Activated naive CD4-positive, alpha-beta T cell treated with anti-CD3 and anti-CD28 coated beads, Interleukin-2, amount 50 U/mL, for 72 hours (primary cell): Measurements from ENCODE around the gene SLC25A25. TPM values are rescaled to one million over a fixed set of nuclear protein-coding genes. Genes with fewer than 3 reads are reported as not detected.
A peak's percentile ranks its signal among the peaks of the same experiment; 100 is the strongest.
"Not testable (repeated sequence)": the region's sequence is repeated elsewhere in the genome, so short reads cannot be mapped to it uniquely, and the experiment has no call there.

ENCODE experiments used
- ATAC-seq, 2 donors: fragments of 150-1000 bp; cut with Tn5 transposase; 2 replicates each; pipeline ENCODE4 v1.10.0; 2021; ENCODE audit warnings: mild to moderate bottlenecking in 2 of 2, moderate library complexity in 2 of 2
- DNase-seq, 2 donors: peaks; one replicate each; pipeline ENCODE4 v3.0.0; 2021 to 2022; ENCODE audit warnings: low spot score in 2 of 2
- H3K27ac Mint-ChIP-seq, 2 donors: one replicate each; pipeline ENCODE4 v1.8.0; 2022; ENCODE audit warnings: mild to moderate bottlenecking in 2 of 2, mixed read lengths in 2 of 2
- H3K36me3 Mint-ChIP-seq, 2 donors: one replicate each; pipeline ENCODE4 v1.8.0; 2022; ENCODE audit warnings: mixed read lengths in 2 of 2
- H3K9me3 Mint-ChIP-seq, 2 donors: one replicate each; pipeline ENCODE4 v1.8.0; 2022; ENCODE audit warnings: mixed read lengths in 2 of 2
- total RNA-seq, 2 donors: library from RNA; stranded (reverse); gene quantifications; one replicate each; pipeline ENCODE4 v1.2.3, GENCODE V29; 2022

Gene SLC25A25
- total RNA-seq, 2 donors from 2014 or later: 10.9 to 19.0 TPM

DNA sequence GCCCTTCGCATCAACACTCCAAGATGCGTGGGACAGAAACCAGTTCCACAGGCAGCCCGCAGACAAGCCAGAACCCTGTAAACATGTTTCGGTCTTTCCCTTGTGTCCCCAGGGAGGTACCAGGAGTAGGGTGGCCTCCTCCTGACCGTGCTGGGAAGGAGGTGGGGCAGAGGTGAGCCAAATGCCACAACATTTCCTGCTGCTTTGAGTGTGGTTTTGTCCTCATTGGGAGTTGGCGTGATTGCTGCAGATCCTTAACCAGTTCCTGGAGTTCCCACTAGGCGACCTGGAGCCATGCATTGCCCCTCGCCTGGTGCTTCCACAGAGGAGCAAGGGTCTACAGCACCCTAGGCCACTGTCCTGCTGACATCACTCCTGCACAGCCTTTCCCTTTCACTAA, 67.5 kb downstream of the SLC25A25 start:
- H3K9me3 Mint-ChIP-seq, H3K36me3 Mint-ChIP-seq, ATAC-seq, DNase-seq: not testable (repeated sequence)
- H3K27ac Mint-ChIP-seq: peak overlapping the region in 1 of 2 donors; percentile 13

DNA sequence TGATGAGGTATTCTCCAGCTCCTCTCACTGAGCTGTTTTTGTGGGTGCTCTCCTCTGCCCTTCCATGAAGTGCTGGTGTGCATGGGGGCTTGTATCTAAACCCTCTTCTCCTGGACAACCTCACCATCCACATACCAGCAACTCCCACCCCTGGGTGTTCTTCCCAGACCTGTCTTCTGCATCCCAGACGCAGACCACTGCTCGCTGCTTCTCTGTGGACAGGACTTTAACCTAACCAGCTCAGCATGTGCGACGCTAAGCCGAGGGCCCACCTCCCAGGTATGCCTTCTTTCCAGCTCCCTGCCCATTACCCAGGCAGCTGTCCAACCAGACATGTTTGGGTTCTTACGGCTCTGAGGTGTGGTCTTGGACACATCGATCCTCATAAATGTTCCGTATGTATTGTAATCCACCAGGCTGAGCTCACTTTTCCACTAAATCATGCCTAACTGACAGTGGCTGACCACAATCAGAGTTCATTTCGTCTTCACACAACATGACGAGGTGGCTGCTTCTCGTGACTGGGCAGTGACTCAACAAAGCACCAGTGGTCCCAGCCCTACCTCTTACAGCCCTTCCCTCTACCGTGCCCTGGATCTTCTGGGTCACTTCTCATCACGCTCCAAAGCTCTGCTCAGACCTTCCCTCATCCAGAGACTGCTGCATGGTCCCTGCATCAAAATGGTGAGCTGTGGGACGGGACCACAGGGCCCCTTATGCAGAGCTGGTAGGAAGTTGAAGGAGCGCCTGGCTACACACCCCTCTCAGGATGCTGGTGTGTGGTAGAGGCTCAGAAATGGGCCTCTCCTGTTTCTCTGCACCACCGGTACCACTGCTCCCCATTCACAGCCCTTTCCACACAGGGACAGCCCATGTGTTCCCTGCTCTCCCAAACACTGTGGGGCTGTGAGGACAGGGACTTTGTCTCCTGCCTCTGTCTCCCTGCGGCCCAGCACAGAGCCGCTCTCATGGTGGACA, 69.1 kb downstream of the SLC25A25 start:
- no peak overlapping the region for H3K27ac Mint-ChIP-seq
- no peak for ATAC-seq
- no peaks in the 10 kb centered on the region for H3K9me3 Mint-ChIP-seq
- H3K36me3 Mint-ChIP-seq: no peaks in the 10 kb centered on the region
- no peak for DNase-seq

DNA sequence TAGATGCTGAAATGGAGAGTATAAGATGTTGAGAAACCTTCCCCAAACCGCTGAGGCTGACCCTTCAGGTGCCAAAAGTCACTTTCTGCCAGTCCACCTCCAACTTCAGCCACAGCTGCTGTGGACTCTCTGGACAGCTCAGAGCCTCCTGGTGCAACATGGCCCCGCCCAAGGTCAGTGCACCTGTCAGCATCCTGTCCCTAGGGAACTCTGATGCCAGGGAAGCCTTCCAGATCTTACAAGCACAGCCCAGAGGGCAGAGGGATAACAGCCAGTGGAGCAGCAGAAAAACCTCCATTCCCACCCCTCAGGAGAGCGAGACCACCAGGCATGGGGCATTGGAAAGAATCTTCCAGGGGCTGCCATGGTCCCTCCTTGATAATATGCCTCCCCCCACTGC, 70.0 kb downstream of the SLC25A25 start:
- Mint-ChIP-seq H3K27ac (no peak overlapping the region), H3K9me3 (no peaks in the 10 kb centered on the region)

DNA sequence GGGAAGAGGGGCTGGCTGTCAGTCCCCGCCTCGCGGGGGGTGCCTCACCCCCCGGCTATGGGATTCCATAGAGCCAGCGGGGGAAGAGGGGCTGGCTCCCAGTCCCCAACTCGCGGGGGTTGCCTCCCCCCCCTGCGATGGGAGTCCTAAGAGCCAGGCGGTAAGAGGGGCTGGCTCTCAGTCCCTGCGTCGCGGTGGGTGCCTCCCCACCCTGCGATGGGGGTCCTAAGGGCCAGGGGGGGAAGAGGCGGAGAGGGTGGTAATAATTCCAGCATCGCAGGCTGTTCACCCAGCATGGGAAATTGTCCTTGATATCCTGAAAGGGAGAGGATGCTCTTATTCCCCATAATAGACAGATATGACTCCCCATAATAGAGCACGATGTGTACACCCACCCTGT, 71.6 kb downstream of the SLC25A25 start:
- DNase-seq (no peak), ATAC-seq (no peak)
- Mint-ChIP-seq H3K9me3 (no peaks in the 10 kb centered on the region), H3K27ac (no peak overlapping the region), H3K36me3 (no peaks in the 10 kb centered on the region)

More for the DNA sequence above, 70.0 kb downstream of the SLC25A25 start:
- no peaks in the 10 kb centered on the region for H3K36me3 Mint-ChIP-seq
- no peak for ATAC-seq
- no peak for DNase-seq

DNA sequence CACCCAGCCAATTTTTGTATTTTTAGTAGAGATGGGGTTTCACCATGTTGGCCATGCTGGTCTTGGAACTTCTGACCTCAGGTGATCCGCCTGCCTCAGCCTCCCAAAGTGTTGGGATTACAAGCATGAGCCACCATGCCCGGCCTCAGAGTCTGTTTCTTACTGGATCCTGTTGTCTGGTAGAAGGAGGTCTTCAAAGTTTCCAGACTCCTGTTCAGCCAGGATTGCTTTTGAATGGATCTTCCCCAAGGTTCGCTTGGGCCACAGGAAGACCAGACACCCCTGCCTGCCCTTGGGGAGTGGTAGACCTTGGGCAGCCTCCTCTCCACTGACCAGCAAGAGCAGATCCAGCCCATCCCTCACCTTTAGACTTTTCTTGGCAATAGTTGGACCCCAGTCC, 73.6 kb downstream of the SLC25A25 start:
- Mint-ChIP-seq H3K9me3 (no peaks in the 10 kb centered on the region), H3K36me3 (no peaks in the 10 kb centered on the region), H3K27ac (peak overlapping the region; percentile 6 to 95)
- ATAC-seq (no peak), DNase-seq (no peak)

DNA sequence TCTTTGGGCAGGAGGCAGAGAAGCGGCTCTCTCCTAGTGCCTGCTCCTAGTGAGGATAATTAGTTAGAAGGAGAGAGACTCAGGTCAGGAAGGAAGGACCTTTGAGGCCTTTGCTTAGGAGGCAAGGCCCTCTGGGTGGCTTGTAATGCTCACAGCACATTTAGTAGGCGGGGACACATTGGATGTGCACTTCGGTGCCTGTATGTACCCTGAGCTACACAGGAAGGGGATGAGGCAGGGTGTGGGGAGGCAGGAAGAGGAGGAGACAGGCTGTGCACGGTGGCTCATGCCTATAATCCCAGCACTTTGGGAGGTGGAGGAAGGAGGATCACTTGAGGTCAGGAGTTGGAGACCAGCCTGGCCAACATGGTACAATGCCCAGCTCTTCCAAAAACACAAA, 74.0 kb downstream of the SLC25A25 start:
- peak overlapping the region; percentile 6 to 95 for H3K27ac Mint-ChIP-seq
- no peaks in the 10 kb centered on the region for H3K36me3 Mint-ChIP-seq
- DNase-seq (no peak), ATAC-seq (peak in 1 of 2 donors; percentile 46)
- no peaks in the 10 kb centered on the region for H3K9me3 Mint-ChIP-seq

DNA sequence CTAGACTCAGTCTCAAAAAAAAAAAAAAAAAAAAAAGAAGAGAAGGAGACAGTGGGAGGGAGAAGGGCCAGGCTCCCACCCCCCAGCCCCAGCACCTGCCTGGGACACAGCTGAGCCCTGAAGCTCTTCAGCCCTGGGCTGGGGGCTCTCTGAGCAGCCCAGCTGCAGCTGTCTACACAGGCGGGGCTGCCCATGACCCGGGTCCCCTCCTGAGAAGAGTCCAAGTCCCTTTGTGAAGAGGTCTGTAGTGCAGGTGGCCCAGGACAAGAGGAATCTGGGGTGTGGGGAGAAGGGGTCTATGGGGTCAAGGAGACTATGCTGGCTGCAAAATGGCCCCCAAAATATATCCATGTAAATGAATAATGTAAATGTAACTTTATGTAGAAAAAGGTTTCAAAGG, 74.6 kb downstream of the SLC25A25 start:
- Mint-ChIP-seq H3K9me3 (no peaks in the 10 kb centered on the region), H3K36me3 (no peaks in the 10 kb centered on the region), H3K27ac (no peak overlapping the region)
- DNase-seq (no peak), ATAC-seq (no peak)

DNA sequence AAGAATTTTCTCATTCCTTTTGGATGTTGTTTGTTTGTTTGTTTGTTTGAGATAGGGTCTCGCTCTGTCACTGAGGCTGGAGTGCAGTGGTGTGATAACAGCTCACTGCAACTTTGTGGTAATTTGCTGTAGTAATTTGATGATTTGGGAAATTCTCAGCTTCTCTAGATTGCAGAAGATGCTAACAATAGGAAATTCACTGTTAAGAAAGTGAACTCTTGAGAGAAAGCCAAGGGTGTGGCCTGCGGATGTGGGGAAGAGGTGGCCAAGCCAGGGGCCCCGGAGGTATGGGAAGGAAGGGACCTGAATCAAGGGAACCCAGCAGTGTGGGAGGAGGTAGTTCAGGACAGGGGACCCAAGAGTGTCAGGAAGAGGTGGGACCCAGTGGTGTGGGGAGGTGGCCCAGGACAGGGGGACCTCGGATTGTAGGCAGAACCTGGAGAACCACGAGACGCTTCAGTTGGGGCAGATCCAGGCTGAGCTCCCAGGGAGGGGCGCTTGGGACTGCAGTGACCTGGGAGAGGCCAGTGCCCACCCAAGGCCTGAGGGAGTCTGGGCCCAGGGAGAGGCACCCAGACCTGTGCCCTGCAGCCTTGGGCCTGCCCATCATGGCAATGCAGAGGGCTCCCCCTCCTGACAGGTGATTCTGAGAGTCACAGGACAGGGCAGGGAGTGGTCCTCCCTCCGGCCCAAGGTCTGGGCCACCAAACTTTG, 75.7 kb downstream of the SLC25A25 start:
- DNase-seq (no peak), ATAC-seq (no peak)
- H3K27ac Mint-ChIP-seq: peak overlapping the region in 1 of 2 donors; percentile 52
- no peaks in the 10 kb centered on the region for H3K9me3 Mint-ChIP-seq
- no peaks in the 10 kb centered on the region for H3K36me3 Mint-ChIP-seq

DNA sequence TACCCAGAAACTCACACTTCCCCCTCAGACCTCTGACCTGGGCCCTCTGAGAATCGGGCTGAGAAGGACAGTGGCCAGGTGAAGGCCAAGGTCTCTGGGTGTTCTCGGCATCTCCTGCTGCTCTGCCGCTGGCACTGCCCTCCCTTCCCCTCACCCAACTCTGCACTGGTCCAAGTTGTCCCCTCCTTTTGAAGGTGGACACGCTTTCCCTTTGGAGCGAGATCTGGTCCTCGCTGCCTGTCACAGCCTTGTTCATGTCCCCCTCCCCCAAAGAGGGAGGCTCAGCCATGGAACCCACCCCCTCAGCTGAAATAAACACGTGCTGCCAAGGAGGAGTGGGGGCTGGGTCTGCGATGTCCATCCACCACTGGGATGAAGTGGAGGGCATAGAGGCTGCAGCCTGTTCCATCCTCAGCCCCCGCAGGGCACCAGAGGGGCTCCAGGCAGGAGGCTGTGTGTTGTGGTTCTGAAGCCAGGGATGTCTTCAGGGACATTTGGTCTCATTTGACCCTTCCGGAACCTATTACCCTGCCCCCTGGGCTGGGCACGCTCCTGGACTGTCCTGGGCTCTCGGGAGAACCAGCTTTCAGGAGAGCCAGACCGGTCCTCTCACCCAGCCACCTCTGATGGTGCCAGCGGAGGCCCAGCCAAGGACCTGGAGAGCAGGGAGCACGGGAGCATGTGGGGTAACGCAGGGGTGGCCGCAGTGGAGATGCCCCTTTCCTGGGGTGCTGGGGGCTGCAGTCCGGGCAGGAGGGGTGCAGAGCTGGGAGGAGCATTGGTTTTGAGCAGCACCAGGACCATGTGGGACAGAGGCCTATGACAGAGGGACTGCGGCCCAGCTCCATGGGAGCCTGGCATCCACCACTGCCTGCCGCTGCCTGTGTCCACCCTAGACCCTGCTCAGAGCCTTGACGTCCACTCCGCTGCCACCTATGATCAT, 76.5 kb downstream of the SLC25A25 start:
- no peak for DNase-seq
- no peaks in the 10 kb centered on the region for H3K9me3 Mint-ChIP-seq
- no peak overlapping the region for H3K27ac Mint-ChIP-seq
- H3K36me3 Mint-ChIP-seq: no peaks in the 10 kb centered on the region
- ATAC-seq: no peak

DNA sequence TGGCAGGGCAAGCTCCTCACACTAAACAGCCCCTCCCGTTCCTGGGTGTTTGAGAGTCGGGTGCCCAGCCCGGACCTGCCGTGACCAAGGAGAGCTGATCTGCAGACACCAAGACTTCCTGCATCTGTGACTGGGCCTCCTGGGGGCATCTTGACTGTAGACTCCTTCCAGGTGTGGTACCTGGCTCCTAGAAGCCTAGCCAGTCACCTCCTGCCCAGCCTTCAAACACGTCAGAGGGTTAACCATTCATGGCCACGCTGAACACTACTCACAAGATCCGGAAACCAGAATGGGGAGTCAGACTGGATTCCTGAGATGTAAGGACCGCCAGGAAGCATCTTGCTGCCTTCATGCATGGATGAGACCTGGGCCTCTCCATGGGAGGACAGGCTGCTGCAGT, 77.5 kb downstream of the SLC25A25 start:
- ATAC-seq (no peak), DNase-seq (no peak)
- H3K27ac Mint-ChIP-seq: no peak overlapping the region
- H3K9me3 Mint-ChIP-seq: no peaks in the 10 kb centered on the region
- no peaks in the 10 kb centered on the region for H3K36me3 Mint-ChIP-seq

DNA sequence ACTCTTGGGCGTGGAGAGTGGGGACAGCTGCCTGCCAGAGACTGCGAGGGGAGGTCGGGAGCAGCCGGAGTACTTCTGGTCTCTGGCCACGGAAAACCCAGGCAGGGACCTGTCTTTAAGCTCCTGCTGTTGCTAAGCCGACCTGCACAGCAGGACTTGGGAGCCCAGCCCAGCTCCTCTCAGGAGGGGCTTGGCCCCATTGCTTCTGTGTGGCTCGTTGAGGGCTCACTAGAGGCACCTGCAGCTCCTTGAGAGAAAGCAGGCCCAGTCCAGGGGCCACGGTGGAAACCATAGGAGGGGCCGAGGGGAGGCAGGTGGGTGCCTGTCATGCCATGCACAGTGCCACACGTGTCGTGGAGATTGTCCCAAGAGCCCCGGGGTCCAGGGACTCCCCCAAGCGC, 77.9 kb downstream of the SLC25A25 start:
- no peak for DNase-seq
- Mint-ChIP-seq H3K9me3 (no peaks in the 10 kb centered on the region), H3K27ac (no peak overlapping the region), H3K36me3 (no peaks in the 10 kb centered on the region)
- ATAC-seq: no peak

DNA sequence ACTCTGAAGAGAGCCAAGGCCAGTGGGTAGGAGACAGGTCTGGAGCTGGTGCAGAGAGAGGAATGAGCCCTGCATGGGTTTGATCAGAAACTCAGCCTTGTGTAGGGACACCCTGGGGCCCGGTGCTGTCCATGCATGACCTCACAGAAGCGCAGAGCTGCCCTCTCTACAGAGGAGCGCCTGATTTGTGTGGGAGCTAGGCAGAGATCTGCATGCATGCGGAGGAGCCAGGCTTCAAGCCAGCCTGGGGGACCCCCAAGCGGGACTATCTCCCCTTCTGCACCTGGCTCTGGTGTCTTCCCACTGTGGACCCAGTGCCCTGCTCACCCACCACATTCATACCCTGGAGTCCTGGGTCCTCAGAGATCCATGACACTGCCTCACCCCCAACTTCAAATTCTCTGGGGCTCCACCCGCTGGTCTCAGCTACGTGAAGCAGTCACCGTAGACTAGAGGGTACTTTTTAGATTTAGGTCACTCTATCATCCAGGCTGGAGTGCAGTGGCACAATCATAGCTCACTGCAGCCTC, 78.6 kb downstream of the SLC25A25 start:
- Mint-ChIP-seq H3K36me3 (no peaks in the 10 kb centered on the region), H3K9me3 (no peaks in the 10 kb centered on the region), H3K27ac (no peak overlapping the region)
- ATAC-seq (no peak), DNase-seq (no peak)

DNA sequence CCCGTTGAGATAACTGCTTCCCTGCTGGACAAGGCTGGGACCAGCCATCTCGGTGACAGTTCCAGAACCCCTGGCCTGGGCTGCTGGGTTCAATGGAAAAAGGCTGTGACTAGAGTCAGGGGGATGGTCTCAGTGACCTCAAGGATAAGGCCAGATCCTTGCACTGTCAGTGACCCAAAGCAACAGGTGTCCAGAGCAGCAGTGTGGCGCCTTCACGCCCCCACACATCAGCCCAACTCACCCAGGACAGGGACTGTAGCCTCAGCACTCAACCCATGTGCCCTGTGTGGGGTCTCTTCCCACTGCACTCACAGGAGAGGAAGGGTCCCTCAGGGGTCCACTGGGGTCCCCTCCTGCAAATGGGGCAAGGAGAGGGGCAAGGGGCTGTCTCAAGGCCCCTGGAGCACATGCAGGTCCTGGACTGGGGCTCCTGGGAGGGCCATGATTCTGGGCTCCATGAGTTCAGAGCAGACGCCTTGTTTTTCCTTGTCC, 80.5 kb downstream of the SLC25A25 start:
- Mint-ChIP-seq H3K9me3 (no peaks in the 10 kb centered on the region), H3K36me3 (no peaks in the 10 kb centered on the region), H3K27ac (no peak overlapping the region)
- DNase-seq (no peak), ATAC-seq (no peak)

DNA sequence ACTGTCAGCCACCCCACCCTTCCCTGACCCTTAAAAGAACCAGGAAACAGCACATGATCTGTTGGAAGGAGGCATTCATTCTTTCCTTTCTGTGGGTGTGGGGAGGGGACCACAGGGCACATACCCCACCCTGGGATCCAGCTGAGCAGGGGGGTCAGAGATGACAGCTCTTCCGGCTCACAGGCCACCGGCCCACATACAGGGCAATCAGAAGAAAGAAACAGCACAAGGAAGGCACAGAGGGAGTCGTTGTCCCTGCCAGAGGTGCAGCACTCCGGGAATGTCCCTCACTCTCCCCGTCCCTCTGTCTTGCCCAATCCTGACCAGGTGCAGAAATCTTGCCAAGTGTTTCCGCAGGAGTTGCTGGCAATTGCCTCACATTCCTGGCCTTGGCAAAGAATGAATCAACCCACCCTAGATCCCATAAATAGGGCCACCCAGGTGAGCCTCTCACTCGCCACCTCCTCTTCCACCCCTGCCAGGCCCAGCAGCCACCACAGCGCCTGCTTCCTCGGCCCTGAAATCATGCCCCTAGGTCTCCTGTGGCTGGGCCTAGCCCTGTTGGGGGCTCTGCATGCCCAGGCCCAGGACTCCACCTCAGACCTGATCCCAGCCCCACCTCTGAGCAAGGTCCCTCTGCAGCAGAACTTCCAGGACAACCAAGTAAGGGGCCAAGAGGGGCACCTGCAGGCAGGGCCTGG, 81.1 kb downstream of the SLC25A25 start, which contains the start of gene LCN2:
Gene LCN2, plus strand, starts transcription at position 453 of the 701 bp plus-strand sequence. Its CDS starts 73 bp downstream, at position 526.
- no peak within 1 kb of the TSS for H3K27ac Mint-ChIP-seq
- ATAC-seq: no peak
- H3K36me3 Mint-ChIP-seq: no peaks in the 10 kb centered on the region
- no peaks in the 10 kb centered on the region for H3K9me3 Mint-ChIP-seq
- no peak for DNase-seq

DNA sequence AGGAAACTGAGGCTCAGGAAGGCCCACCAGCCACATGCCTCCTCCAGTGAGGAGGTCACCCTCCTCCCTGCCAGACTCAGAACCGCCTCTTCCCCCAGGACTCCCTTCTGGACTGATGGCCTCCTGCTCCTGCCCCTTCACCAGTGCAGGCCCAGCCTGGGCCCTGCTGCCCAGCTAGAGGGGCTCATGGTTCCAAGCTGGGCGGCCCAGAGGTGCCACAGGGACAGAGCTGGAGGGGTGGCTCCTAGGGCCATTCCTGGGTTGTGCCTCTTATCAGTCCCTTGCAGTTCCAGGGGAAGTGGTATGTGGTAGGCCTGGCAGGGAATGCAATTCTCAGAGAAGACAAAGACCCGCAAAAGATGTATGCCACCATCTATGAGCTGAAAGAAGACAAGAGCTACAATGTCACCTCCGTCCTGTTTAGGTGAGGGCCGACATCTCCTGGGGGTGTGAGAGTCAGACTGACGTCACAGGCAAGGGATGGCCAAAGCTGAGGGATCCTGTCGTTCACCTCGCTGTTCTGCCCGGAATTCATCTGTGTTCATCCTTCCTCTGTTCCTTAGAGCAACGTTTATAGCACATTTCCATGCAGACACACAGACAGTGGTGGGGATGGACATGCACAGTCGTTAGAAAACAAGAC, 82.0 kb downstream of the SLC25A25 start:
- no peaks in the 10 kb centered on the region for H3K9me3 Mint-ChIP-seq
- H3K36me3 Mint-ChIP-seq: no peaks in the 10 kb centered on the region
- DNase-seq (no peak), ATAC-seq (peak in 1 of 2 donors; percentile 22)
- H3K27ac Mint-ChIP-seq: no peak overlapping the region
